HG02870 (cell line): Measurements from ENCODE around the gene STRN4.
"Not testable (repeated sequence)": the region's sequence is repeated elsewhere in the genome, so short reads cannot be mapped to it uniquely, and the experiment has no call there.

ENCODE experiments used
- ATAC-seq: cut with Tn5 transposase; IDR thresholded peaks from one replicate; pipeline ENCODE4 v1.9.1; 2021; ENCODE audit warnings: mild to moderate bottlenecking, moderate library complexity; ENCODE audit not compliant: unreplicated experiment

STRN4 gene

DNA sequence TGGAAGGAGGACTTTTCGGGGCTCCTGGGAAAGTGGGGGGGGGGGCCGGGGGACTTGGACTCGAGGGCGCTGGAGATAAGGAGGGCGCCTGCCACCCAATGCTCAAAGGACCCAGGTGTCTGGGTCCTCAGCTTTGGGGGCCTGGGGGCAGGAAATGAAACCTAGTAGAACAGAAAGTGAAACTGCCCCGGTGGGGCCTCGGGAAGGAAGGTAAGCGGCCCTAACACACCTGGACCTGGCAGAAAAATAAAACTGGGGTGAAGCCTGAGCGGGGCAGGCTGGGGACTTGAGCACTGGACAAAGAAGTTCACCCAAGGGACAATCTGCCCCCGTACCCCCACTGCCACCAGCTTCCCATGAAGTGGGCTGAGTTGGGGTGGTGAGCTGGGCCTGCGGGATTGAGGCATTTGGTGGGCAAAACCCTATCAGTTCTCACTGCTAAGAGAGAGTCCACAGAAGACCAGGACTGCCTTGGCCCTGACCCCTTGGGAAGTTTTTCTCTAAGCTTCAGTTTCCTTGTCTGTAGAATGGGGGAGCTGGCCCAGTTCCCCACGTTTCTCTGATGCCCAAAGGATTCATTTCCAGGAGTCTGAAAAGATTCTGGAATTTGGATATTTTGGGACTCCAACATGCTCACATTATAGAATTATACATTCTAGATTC lies 31.7 kb downstream of the STRN4 start:
- ATAC-seq: no peak

DNA sequence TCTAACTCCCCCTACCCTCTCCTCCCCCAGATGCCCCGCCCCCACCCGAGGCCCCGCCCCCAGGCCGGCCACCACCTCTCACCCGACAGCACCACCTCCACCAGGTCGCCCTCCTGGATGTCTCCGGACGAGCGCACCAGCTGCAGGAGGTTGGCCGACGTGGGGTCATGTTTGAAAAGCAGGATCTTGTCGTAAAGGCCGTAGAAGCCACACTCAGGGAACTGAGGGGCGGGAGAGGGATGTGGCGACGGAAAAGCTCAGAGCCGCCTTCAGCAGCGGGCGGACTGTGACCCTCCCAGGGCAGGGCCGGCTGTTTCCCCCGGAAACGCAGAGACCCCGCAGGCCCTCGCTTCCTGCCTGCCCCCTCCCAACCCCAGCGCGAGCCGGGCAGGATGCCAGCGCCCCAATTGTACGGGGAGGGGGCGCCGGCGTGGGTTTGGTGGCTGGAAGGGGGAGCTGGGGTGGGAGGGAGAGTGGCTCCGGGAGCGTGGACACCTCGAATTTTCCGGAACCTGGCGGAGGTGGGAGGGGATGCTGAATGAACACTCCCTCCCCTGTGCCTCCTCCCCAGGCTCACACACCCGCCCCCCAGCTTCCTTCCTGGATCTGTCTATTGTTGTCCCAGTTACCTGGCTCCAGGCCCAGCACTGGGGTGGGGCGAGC lies 32.3 kb downstream of the STRN4 start:
- no peak for ATAC-seq

DNA sequence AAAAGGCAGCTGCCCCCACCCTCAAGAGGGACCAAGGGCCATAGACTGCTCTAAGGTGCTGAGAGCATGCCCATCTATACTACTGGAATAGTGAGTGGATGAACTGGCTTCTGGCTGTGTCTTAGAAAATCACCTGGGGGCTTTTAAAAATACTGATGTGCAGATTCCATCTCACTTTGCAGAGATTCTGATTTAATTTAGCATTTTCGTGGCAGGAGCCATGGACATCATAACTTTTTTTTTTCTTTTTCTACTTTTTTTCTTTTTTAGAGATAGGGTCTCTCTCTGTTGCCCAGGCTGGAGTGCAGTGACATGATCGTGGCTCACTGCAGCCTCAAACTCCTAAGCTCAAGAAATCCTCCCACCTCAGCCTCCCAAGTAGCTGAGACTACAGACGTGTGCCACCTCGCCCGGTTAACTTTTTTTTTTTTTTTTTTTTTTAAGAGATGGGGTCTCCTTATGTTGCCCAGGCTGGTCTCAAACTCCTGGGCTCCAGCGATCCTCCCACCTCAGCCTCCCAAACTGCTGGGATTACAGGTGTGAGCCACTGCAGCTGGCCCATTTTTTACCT lies 33.4 kb downstream of the STRN4 start:
- not testable (repeated sequence) for ATAC-seq

DNA sequence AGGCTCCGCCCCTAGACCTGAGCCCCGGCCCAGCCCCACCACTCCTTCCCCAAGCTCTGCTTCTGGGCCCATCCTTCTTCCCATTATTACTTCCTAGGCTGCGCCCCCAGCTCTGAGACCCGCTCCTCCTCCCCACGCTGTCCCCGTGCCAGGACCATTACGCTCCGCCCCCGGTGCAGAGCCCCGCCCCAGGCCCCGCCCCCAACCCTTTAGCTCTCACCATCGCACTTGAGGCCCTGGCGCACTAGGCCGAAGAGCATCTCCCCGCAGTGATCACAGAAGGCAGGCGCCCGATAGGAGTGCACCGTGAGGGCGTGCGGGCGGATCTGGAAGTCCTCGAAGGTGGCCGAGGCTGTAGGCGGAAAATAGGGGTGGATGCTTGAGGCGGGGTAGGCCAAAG lies 35.6 kb downstream of the STRN4 start:
- no peak for ATAC-seq

DNA sequence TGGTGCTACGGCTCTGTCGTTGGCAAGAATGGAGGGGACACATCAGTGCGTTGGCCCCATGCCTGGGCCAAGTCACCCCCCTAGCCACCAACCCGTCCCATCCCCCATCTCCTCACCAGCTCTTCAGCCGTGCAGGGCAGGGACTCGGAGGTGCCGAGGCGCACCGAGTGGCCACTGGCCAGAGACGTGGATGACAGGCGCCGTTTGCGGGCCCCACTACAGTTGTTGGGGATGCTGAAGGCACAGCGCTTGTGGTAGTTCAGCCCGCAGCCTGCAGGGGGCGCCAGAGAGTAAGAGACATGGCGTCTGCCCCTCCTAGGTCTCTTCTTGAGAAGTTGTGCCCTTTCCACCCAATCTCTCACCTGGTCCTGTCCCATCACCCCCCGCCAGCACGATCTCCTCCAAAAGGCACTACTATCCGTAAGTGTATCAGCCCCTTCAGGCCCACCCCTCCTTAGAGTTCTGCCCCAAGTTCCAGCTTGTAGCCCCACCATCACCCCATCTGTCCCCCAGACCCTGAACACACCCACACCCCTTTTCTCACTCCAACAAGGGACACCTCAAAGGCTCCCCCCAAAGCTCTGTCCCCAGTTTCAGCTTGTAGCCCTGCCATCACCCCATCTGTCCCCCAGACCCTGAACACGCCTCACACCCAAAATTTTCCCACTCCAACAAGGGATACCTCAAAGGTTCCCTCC lies 41.7 kb downstream of the STRN4 start:
- no peak for ATAC-seq

DNA sequence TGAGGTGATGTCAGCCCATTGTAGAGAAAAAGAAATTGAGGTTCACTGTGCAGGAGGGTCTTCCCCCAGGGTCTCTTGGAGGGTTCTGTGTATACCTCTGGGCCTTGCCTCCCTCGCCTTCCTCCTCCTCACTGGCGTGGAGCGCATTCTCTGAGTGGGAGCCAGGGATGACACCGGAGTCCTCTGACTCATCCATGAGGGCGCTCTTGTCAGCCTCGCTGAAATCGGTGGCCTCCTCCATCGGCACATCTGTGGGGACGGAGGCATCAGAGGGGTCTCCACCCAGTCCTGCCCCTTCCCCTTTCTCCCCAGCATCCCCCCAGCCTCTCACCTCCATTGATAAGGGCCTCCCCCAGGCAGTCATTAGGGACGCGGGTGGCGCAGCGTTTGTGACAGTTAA lies 45.5 kb downstream of the STRN4 start:
- no peak for ATAC-seq

DNA sequence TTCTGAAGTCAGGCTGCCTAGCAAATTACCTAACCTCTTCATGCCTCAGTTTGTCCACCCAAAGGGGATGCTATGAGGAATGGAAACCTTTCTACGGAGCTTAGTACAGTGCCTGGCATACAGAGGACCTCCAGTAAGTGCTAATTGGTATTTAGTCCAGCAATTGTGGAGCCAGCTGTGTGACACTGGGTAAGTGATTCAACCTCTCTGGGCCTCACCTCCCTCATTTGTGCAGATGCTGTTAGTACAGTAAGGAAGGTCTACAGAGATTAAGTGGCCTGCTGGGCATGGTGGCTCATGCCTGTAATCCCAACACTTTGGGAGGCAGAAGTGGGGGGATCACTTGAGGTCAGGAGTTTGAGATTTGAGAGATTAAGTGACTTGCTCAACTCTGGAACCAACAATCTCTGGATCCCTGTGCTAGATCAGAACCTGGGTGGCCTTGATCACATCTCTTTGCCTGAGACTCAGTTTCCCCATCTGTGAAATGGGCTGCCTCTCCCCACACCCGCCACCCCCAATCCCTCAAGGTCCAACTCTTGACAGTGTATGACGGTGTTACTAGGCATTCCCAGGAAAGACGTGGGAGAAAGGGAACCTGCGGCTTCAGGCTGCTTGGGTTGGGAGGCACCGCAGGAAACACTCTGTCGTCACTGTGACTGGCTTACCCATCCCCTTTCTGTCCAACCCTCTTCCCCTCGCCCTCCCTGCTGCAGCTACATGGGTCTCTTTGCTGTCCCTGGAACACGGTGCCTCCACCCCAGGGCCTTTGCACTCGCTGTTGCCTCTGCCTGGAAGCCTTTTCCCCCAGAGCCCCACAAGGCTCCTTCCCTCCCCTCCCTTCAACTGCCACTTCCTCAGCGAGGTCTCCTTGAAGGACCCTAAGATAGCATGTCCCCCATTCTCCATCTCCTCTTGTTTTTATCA lies 47.6 kb downstream of the STRN4 start:
- no peak for ATAC-seq

DNA sequence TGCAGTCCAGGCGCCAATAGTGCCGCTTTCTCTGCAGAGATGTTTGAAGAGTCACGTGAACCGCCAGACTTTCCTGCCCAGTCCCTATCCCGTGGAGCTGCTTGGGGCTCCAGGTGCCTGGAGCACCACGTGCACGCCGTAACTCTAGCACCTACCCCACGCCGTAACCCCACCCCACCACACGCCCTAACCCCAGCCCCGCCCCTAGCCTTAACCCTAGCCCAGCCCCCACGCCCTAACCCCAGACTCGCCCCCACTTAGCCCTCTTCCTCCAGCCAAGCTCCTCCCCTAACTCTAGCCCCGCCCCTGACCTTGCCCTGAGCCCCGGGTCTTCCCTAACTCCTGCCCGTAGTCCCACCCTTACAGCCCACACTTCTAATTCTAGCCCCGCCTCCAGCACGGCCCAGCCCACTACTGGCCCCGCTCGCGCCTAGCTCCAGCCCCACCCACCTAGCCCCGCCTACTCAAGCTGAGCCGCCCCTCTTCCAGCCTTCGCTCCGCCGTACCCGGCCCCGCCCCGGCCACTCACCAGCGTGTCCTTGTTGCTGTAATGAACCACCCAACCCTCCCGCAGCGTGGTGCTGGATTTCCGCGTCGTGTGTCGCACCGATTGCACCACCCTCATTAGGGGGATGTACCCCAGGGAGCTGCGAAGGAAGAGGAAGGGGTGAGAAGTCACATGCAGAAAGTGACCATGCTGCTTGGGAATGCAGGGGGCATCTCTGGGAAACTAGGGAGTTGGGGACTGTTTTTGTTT lies 48.9 kb downstream of the STRN4 start:
- no peak for ATAC-seq

DNA sequence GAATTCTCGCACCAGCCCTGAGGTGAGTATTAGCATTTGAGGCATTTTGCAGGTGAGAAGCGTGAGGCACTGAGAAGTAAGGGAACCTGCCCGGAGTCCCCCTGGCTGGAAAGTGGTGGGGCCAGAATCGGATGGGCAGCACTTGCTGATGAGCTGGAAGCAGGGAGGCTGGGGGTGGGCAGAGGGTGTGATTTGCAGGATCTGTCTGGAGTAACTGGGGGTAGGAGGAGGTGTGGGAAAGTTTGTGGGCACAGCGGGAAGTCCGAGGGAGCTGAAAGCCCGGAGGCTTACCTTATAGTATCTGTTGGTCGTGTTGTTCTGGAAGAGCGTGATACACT lies 49.4 kb downstream of the STRN4 start:
- no peak for ATAC-seq

DNA sequence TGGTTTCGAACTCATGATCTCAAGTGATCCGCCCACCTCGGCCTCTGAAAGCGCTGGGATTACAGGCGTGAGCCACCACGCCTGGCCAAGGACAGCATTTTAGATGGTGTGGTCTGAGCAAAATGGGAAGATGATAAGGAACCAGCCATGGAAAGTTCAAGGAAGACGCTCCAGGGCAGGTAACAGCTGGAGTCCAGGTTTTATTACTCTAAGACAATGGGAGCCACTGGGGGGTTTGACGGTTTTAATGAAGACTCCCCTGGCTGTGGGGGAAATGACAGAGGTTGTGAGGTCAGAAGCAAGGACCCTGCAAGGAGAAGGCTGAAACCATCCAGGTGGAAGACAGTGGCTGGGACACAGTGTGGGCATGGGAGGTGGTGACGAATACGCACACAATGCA lies 50.2 kb downstream of the STRN4 start:
- ATAC-seq: no peak

DNA sequence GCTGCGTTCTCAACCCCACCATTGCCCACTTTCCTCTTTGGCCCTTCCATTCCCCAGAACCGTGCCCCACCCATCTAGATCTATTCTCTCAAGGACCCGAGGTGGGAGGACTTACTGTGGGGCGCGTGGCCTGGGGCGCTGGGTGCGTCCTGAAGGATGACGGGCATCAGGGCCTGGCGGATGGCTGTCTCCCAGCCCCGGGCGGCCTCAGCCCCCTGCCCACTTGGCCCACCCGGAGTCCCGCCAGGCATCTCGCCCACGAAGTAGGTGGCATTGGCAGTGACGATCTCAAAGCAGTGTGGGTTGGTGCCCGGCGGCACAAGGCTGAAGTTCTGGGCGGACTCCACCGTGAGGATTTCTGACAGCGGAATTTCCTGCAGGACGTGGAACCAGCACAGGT lies 52.5 kb downstream of the STRN4 start:
- no peak for ATAC-seq

DNA sequence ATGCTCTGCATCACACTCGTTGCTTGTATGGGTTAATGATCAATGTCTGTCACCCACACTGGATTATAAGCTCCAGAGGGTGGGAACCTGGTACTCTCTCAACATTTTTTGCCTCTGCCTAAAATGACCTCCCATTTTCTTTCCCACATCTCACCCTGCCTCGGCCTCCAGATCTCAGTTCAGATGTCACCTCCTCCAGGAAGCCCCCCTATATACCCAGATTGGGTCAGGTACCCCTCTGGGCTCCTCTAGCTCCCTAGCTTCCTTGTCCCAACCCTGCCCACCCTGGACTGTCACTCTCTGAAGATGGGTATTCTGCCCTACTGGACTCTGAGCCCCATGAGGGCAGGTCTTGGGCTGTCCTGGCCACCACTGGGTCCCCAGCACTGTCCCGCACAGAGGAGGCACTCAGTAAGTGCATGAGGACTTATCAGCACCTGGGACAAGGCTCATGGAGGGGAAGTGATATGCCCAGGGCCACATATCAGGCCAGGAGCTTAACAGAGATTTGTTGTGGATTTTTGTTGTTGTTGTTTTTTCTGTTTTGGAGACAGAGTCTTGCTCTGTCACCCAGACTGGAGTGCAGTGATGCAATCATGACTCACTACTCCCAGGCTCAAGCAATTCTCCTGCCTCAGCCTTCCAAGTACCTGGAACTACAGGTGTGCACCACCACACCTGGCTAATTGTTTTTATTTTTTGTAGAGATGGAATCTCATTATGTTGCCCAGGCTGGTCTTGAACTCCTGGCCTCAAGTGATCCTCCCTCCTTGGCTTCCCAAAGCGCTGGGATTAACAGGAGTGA lies 53.1 kb downstream of the STRN4 start:
- ATAC-seq: no peak

DNA sequence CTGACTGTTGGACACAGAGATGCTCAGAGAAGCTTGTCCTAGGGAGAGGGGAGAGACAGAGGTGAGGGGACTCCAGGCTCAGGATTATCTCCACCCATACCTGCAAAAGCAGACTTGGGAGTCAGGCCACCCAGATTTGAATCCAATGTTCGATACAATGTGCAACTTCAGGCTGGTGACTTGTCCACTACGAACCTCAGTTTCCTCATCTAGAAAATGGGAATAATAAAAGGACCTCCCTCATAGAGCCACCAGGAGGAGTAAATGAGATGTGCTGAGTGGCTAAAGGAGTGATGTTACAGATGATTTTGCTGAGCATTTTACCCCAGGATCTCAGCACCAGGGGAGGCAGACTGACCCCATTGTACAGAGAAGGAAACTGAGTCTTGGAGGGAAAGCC lies 54.3 kb downstream of the STRN4 start:
- no peak for ATAC-seq

DNA sequence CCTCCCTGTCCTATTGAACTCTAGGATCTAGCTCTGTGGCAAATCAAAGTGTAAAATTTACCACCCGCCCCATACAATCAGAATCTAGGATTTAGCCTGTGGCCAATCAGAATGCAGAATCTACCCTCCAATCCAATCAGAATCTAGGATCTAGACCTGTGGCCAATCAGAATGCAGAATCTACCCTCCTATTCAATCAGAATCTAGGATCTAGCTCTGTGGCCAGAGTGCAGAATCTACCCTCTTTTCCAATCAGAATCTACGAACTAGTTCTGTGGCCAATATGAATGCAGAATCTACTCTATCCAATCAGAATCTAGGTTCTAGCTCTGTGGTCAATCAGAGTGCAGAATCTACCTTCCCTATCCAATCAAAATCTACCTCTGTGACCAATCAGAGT lies 55.1 kb downstream of the STRN4 start:
- no peak for ATAC-seq

DNA sequence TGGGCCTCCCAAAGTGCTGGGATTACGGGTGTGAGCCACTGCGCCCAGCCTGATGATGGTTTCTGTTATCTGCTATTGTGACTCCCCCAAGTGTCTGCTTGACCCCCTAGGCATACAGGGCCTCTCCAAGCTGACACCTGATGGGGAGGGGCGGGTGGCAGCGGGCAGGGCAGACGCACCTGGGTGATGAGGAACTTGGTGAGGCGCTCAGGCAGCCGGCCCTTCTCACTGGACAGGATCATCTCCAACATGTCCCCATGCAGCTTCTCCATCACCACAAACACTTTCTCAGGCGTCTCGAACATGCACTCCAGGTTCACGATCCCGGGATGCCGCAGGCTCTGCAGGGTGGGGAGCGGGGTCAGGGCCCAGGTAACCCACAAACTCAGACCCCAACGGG lies 56.9 kb downstream of the STRN4 start:
- no peak for ATAC-seq

DNA sequence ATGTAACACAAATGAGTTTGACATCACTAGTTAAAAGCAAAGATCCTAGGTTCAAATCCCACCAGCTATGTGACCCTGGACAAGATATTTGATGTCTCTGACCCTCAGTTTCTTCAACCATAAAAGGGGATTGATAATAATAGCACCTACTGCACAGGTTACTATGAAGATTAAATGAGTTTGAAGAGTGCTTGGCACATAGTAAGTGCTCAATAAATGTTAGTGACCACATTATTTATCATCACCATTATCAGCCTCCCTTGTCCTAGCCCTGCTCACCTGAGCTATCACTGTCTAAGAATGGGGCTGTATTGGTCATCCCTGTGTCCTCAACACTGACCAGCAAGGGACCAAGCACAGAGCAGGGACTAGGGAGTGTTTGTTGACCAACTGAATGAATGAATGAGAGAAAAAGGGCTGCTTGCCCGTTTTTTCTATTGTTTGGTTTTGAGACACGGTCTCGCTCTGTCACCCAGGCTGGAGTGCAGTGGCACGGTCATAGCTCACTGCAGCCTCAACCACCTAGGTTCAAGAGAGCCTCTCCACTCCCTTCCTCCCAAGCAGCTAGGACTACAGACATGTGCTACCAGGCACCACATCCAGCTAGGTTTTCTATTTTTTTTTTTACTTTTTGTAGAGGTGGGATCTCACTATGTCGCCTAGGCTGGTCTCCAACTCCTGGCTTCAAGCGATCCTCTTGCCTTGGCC lies 58.7 kb downstream of the STRN4 start:
- ATAC-seq: no peak

DNA sequence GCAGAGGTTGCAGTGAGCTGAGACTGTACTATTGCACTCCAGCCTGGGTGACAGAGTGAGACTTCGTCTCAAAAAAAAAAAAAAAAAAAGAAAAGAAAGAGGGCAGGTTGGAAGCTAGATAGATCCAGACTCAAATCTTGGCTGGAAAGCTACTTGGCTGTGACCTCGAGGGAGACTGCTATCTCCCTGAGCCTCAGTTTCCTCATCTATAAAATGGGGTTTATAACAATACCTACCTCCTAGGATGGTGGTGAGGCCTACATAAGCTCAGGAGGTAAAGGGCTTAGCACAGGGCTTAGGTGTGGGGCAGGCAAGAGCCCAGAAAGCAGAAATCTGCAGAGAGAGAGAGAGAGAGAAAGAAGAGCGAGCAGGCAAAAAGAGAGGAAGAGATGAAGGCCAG lies 61.1 kb downstream of the STRN4 start:
- no peak for ATAC-seq

DNA sequence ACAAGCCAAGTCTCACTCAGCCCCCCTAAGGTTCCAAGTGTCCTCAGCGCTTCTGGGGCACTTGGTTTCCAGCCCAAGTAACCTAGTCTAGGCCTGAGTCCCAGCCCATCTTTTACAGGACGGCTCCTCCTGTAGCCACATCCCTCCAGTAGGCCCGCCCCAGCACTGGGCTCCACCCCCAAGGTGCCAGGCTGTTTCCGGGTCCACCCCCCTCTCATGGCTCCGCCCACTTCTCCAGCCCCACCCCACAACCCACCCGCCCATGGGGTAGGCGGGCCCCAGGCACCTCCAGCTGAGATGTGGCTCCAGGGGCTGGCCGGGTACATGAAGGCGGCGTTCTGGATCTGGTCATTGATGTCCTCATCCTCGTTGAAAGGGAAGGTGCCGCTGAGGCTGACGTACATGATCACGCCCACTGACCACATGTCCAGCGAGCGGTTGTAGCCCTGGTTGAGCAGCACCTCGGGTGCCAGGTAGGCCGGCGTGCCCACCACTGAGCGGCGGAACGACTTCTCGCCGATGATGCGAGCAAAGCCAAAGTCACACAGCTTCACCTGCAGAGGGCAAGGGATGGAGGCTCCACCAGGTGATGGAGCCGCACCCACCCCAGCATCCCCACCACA lies 68.0 kb downstream of the STRN4 start:
- no peak for ATAC-seq
